HepG2 (cell line): Measurements from ENCODE around the gene UBR4. TPM values are rescaled to one million over a fixed set of nuclear protein-coding genes. Genes with fewer than 3 reads are reported as not detected.
A peak's percentile ranks its signal among the peaks of the same experiment; 100 is the strongest.

Experiments
- ATAC-seq: fragments of 200-7000 bp; cut with Tn5 transposase; 3 replicates; pipeline ENCODE4 v1.9.1; 2020; ENCODE audit warnings: mild to moderate bottlenecking, moderate library complexity
- BruUV-seq: library from RNA; stranded (reverse); fragments of 400-500 nt; replicated peaks from 2 replicates; lab custom pipeline; 2021; lab: Mats Ljungman, UMichigan
- CTCF ChIA-PET: fragments of 300-600 bp; formaldehyde crosslinking; extraction: SDS; loops from one replicate; lab custom pipeline; 2021; ENCODE audit warnings: low total read pairs, inconsistent platforms, low intra/inter-chr PET ratio; lab: Yijun Ruan, JAX
- POLR2A ChIA-PET: fragments of 350-600 bp; sonication (Branson Sonifier 250); formaldehyde crosslinking; loops from one replicate; lab custom pipeline; 2020; ENCODE audit warnings: antibody characterized with exemption, inconsistent platforms; lab: Yijun Ruan, JAX
- DNase-seq: peaks from one replicate; pipeline ENCODE4 v3.0.0-alpha.2; 2015; ENCODE audit warnings: low spot score
- FAIRE-seq: peaks from 3 replicates; lab custom pipeline; 2011; peaks lifted over from hg19 to GRCh38; lab: Jason Lieb, UNC
- H2AFZ ChIP-seq: one replicate; pipeline ENCODE4 v1.6.1; 2011; ENCODE audit warnings: low read length, inconsistent platforms
- H3K27ac ChIP-seq: fragments of 300-600 bp; 3 replicates; pipeline ENCODE4 v1.8.0; 2011; ENCODE audit warnings: mixed run types, mild to moderate bottlenecking, mixed read lengths, low read length, inconsistent platforms; ENCODE audit not compliant: insufficient read depth; ENCODE audit errors: extremely low read length
- H3K27me3 ChIP-seq, 2 experiments: fragments of 200-600 bp in 1 of 2; 2 replicates in 1 of 2; 3 replicates in 1 of 2; pipeline versions ENCODE4 v1.6.0 to v1.8.0; 2011; ENCODE audit warnings: low read length in 2 of 2, mild to moderate bottlenecking in 2 of 2, moderate library complexity in 2 of 2, inconsistent platforms in 1 of 2; ENCODE audit not compliant: insufficient read depth in 2 of 2, control insufficient read depth in 1 of 2
- H3K36me3 ChIP-seq, 2 experiments: fragments of 200-600 bp in 1 of 2; replicated peaks in 1 of 2; 2 replicates in 1 of 2; 3 replicates in 1 of 2; pipeline versions ENCODE4 v1.5.1 to v1.8.0; 2011; ENCODE audit warnings: low read length in 2 of 2, inconsistent platforms in 1 of 2; ENCODE audit not compliant: insufficient read depth in 2 of 2, control insufficient read depth in 1 of 2
- H3K4me1 ChIP-seq: 2 replicates; pipeline ENCODE4 v1.5.1; 2012; ENCODE audit warnings: low read length, inconsistent platforms; ENCODE audit not compliant: insufficient read depth
- H3K4me2 ChIP-seq: 2 replicates; pipeline ENCODE4 v1.6.0; 2011; ENCODE audit warnings: low read depth, low read length, inconsistent platforms
- H3K4me3 ChIP-seq, 3 experiments: fragments of 200-600 bp in 1 of 3; sonication (generic), shearing (Covaris generic) in 1 of 3; replicated peaks in 1 of 3; 2 replicates each; pipeline ENCODE4 v1.5.1; 2011 to 2016; ENCODE audit warnings: low read length in 3 of 3, inconsistent platforms in 2 of 3, low read depth in 2 of 3, mild to moderate bottlenecking in 2 of 3, control low read depth in 1 of 3, mixed read lengths in 1 of 3; ENCODE audit not compliant: insufficient read depth in 1 of 3
- H3K79me2 ChIP-seq: one replicate; pipeline ENCODE4 v1.6.1; 2011; ENCODE audit warnings: low read length, inconsistent platforms; ENCODE audit not compliant: insufficient read depth
- H3K9ac ChIP-seq: 2 replicates; pipeline ENCODE4 v1.6.0; 2011; ENCODE audit warnings: mild to moderate bottlenecking, low read depth, low read length, inconsistent platforms; ENCODE audit not compliant: insufficient read depth
- H3K9me3 ChIP-seq: 2 replicates; pipeline ENCODE4 v1.5.1; 2012; ENCODE audit warnings: mild to moderate bottlenecking, low read length
- H4K20me1 ChIP-seq: 2 replicates; pipeline ENCODE4 v1.6.0; 2011; ENCODE audit warnings: inconsistent platforms, mild to moderate bottlenecking, low read length, moderate library complexity; ENCODE audit not compliant: insufficient read depth
- HNRNPL ChIP-seq: fragments of 200-400 bp; formaldehyde crosslinking; IDR thresholded peaks from 2 replicates; pipeline ENCODE4 v1.6.1; 2017; ENCODE audit warnings: mild to moderate bottlenecking, low read depth, low read length
- ZNF629 ChIP-seq: sonication (generic); formaldehyde crosslinking; conservative IDR thresholded peaks from 2 replicates; pipeline ENCODE4 v1.5.0; 2020; ENCODE audit warnings: missing genetic modification reagents
- WGBS: methylation state at CpG from one replicate; pipeline ENCODE4 v1.1.6; 2017; ENCODE audit warnings: low lambda C conversion rate; 5-methylcytosine and 5-hydroxymethylcytosine counted together
- in situ Hi-C: cut with HindIII; loops from 2 replicates; pipeline ENCODE4 v1.10.0; 2017; ENCODE audit warnings: low pct_unique_long_range_greater_than_20kb; ENCODE audit not compliant: extremely low pct_ligation_motif_present
- intact Hi-C: fragments of 100-400 bp; cut with micrococcal nuclease; formaldehyde crosslinking; loops from one replicate; pipeline ENCODE4 v1.10.0; 2022; ENCODE audit not compliant: unreplicated experiment
- polyA plus RNA-seq, 8 experiments: library from polyadenylated mRNA; depleted of rRNA in 3 of 8; stranded (reverse) in 7 of 8; unstranded in 1 of 8; fragments of >200 nt; fragmentation: Illumina TruSeq in 4 of 8; extraction: Trizol in 4 of 8; gene quantifications; 2 replicates each; pipeline versions ENCODE4 v1.2.1 to v1.2.3, GENCODE V29; 2011 to 2016; ENCODE audit warnings: low read depth in 4 of 8, missing spikeins in 1 of 8, mixed read lengths in 1 of 8; ENCODE audit not compliant: insufficient read depth in 1 of 8
- total RNA-seq, 5 experiments: library from RNA; depleted of rRNA; stranded (reverse); fragments of >200 nt; fragmentation: Illumina TruSeq; extraction: Trizol; gene quantifications; 2 replicates each; pipeline ENCODE4 v1.2.3, GENCODE V29; 2016; ENCODE audit warnings: low read depth in 1 of 5
- TF ChIP-seq, protein P1 (sequence below): sonication (generic); formaldehyde crosslinking; IDR thresholded peaks from 2 replicates; pipeline ENCODE4 v1.5.1; 2020; ENCODE audit warnings: mild to moderate bottlenecking, missing genetic modification reagents, moderate library complexity

The UBR4 gene
- total and polyA plus RNA-seq, 2 of the 13 experiments (the other 11 are each of a cell fraction or from before 2014, with no cell fraction given), result 59.1 to 106 TPM

GRCh38 chr1:19087737-19088594 lies 122.1 kb downstream of the UBR4 start:
- no peak for FAIRE-seq
- 74% methylated on average over 8 of the region's 9 CpGs for WGBS
- H3K79me2 ChIP-seq, result no peaks in the 10 kb centered on the region
- no peaks in the 10 kb centered on the region for H3K27me3 ChIP-seq
- H2AFZ ChIP-seq, result no peak overlapping the region
- H3K27ac ChIP-seq, result no peak overlapping the region
- DNase-seq, result no peak
- no peak overlapping the region for H3K9ac ChIP-seq
- H3K4me1 ChIP-seq, result peaks cover 17% of the 10 kb centered on the region
- no TSS peak for BruUV-seq
- no peaks in the 10 kb centered on the region for H3K9me3 ChIP-seq
- peaks cover 33 to 96% of the 10 kb centered on the region in 2 experiments for H3K36me3 ChIP-seq
- H4K20me1 ChIP-seq, result no peaks in the 10 kb centered on the region
- in situ Hi-C loops (no loop called here), intact Hi-C loops (loop anchor here (5.0 kb wide), 1 partner anchor 76 kb away; no protein-coding TSS in a partner anchor)
- H3K4me2 ChIP-seq, result no peak overlapping the region
- no peak overlapping the region for H3K4me3 ChIP-seq
- TF ChIP-seq, protein P1, sequence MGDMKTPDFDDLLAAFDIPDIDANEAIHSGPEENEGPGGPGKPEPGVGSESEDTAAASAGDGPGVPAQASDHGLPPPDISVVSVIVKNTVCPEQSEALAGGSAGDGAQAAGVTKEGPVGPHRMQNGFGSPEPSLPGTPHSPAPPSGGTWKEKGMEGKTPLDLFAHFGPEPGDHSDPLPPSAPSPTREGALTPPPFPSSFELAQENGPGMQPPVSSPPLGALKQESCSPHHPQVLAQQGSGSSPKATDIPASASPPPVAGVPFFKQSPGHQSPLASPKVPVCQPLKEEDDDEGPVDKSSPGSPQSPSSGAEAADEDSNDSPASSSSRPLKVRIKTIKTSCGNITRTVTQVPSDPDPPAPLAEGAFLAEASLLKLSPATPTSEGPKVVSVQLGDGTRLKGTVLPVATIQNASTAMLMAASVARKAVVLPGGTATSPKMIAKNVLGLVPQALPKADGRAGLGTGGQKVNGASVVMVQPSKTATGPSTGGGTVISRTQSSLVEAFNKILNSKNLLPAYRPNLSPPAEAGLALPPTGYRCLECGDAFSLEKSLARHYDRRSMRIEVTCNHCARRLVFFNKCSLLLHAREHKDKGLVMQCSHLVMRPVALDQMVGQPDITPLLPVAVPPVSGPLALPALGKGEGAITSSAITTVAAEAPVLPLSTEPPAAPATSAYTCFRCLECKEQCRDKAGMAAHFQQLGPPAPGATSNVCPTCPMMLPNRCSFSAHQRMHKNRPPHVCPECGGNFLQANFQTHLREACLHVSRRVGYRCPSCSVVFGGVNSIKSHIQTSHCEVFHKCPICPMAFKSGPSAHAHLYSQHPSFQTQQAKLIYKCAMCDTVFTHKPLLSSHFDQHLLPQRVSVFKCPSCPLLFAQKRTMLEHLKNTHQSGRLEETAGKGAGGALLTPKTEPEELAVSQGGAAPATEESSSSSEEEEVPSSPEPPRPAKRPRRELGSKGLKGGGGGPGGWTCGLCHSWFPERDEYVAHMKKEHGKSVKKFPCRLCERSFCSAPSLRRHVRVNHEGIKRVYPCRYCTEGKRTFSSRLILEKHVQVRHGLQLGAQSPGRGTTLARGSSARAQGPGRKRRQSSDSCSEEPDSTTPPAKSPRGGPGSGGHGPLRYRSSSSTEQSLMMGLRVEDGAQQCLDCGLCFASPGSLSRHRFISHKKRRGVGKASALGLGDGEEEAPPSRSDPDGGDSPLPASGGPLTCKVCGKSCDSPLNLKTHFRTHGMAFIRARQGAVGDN (CRISPR knock-in tag), result peak; percentile 27
- TF ChIP-seq HNRNPL, result no peak
- TF ChIP-seq ZNF629, result peak; percentile 56
- ChIA-PET POLR2A (interaction anchor here (0.8 to 1.4 kb wide), 3 partner anchors 79 to 185 kb away, joined by 3 to 6 read pairs (median 4); no protein-coding TSS in a partner anchor), CTCF (no interaction called here)
- ATAC-seq, result peak; percentile 53
